SK-N-SH treated with all-trans-retinoic acid at 6 μM for 48 hours (cell line): ENCODE results near the gene NRXN3.

Source experiments
- CSRNP3 ChIP-seq: fragments of 250-450 bp; sonication (Bioruptor Pico); IDR thresholded peaks from 2 replicates; pipeline ENCODE4 v1.5.1; 2021; ENCODE audit warnings: mild to moderate bottlenecking, moderate library complexity
- PPARA ChIP-seq: fragments of 250-450 bp; sonication (Bioruptor Pico); IDR thresholded peaks from 2 replicates; pipeline ENCODE4 v1.5.0; 2020; ENCODE audit warnings: mild to moderate bottlenecking, borderline replicate concordance
- TCF4 ChIP-seq: fragments of 250-450 bp; sonication (Bioruptor Pico); IDR thresholded peaks from 2 replicates; pipeline ENCODE4 v1.8.0; 2021; ENCODE audit warnings: mild to moderate bottlenecking, moderate library complexity, borderline replicate concordance
- ZFP3 ChIP-seq: fragments of 250-450 bp; sonication (Bioruptor Pico); IDR thresholded peaks from 2 replicates; pipeline ENCODE4 v1.5.0; 2020; ENCODE audit warnings: mild to moderate bottlenecking, moderate library complexity
- ZFP30 ChIP-seq: fragments of 450-650 bp; formaldehyde crosslinking; IDR thresholded peaks from 2 replicates; pipeline ENCODE4 v1.5.0; 2022; ENCODE audit warnings: mild to moderate bottlenecking, moderate library complexity
- ZNF565 ChIP-seq: fragments of 450-650 bp; formaldehyde crosslinking; conservative IDR thresholded peaks from 2 replicates; pipeline ENCODE4 v1.5.0; 2020; ENCODE audit warnings: low read depth, mild to moderate bottlenecking, moderate library complexity
- TF ChIP-seq, protein P1 (sequence below): fragments of 250-450 bp; sonication (Bioruptor Pico); IDR thresholded peaks from 2 replicates; pipeline ENCODE4 v1.8.0; 2020; ENCODE audit warnings: mild to moderate bottlenecking, moderate library complexity, borderline replicate concordance

DNA sequence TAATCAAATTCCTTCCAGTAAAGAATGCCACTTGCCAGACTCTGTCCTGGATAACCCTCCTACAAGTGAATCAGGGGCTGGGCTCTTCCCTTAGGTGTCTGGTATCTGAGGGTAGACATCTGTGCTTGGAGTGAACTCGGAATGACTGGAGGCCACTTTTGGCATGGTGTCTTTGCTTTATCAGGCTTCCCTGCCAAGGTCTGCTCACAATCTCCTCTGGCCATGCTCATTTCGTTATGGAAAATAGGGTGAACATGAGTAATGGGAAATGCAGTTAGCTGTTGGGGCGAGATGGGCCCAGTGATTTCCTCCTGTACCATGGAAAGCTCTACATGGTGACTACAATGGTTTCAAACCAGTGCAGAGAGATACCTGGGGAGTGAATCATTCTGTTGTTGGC is 212.9 kb downstream of the NRXN3 start:
- TF ChIP-seq ZFP30 (CRISPR knock-in tag): no peak
- TF ChIP-seq, protein P1, sequence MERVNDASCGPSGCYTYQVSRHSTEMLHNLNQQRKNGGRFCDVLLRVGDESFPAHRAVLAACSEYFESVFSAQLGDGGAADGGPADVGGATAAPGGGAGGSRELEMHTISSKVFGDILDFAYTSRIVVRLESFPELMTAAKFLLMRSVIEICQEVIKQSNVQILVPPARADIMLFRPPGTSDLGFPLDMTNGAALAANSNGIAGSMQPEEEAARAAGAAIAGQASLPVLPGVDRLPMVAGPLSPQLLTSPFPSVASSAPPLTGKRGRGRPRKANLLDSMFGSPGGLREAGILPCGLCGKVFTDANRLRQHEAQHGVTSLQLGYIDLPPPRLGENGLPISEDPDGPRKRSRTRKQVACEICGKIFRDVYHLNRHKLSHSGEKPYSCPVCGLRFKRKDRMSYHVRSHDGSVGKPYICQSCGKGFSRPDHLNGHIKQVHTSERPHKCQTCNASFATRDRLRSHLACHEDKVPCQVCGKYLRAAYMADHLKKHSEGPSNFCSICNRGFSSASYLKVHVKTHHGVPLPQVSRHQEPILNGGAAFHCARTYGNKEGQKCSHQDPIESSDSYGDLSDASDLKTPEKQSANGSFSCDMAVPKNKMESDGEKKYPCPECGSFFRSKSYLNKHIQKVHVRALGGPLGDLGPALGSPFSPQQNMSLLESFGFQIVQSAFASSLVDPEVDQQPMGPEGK (CRISPR knock-in tag): no peak
- TF ChIP-seq ZNF565 (CRISPR knock-in tag): no peak
- TF ChIP-seq ZFP3 (CRISPR knock-in tag): no peak
- no peak for TF ChIP-seq PPARA (CRISPR knock-in tag)
- no peak for TF ChIP-seq CSRNP3 (CRISPR knock-in tag)
- no peak for TF ChIP-seq TCF4
